Measurements from ENCODE around the gene RPL7A.
A peak's percentile ranks its signal among the peaks of the same experiment; 100 is the strongest.

The RPL7A gene

GRCh38 chr9:133344979-133345378, 3.0 kb upstream of the RPL7A start:
- DNase-seq (ENCODE audit: insufficient read length, low spot score) = no peak
- FAIRE-seq = no peak
- TF ChIP-seq POLR2AphosphoS5 (IDR thresholded peaks at IDR 0.05; ENCODE audit: low read depth, low read length) (no peak), PAX5 (IDR thresholded peaks at IDR 0.05; ENCODE audit: insufficient read depth, low read length, severe bottlenecking) (no peak), TAF1 (IDR thresholded peaks at IDR 0.05; ENCODE audit: low read depth, low read length) (no peak), POU2F2 (IDR thresholded peaks at IDR 0.05; ENCODE audit: low read depth, low read length) (no peak), SPI1 (IDR thresholded peaks at IDR 0.05; ENCODE audit: low read depth, low read length) (no peak), POLR2A (IDR thresholded peaks at IDR 0.05; ENCODE audit: low read depth, low read length) (no peak)

GRCh38 chr9:133345596-133345995, 2.4 kb upstream of the RPL7A start:
- FAIRE-seq = no peak
- TF ChIP-seq POLR2AphosphoS5 (IDR thresholded peaks at IDR 0.05; ENCODE audit: low read depth, low read length) = no peak
- TF ChIP-seq TAF1 (IDR thresholded peaks at IDR 0.05; ENCODE audit: low read depth, low read length) = no peak
- no peak for TF ChIP-seq SPI1 (IDR thresholded peaks at IDR 0.05; ENCODE audit: low read depth, low read length)
- TF ChIP-seq PAX5 (IDR thresholded peaks at IDR 0.05; ENCODE audit: insufficient read depth, low read length, severe bottlenecking) = no peak
- TF ChIP-seq POU2F2 (IDR thresholded peaks at IDR 0.05; ENCODE audit: low read depth, low read length) = no peak
- TF ChIP-seq POLR2A (IDR thresholded peaks at IDR 0.05; ENCODE audit: low read depth, low read length) = no peak
- no peak for DNase-seq (ENCODE audit: insufficient read length, low spot score)

DNA sequence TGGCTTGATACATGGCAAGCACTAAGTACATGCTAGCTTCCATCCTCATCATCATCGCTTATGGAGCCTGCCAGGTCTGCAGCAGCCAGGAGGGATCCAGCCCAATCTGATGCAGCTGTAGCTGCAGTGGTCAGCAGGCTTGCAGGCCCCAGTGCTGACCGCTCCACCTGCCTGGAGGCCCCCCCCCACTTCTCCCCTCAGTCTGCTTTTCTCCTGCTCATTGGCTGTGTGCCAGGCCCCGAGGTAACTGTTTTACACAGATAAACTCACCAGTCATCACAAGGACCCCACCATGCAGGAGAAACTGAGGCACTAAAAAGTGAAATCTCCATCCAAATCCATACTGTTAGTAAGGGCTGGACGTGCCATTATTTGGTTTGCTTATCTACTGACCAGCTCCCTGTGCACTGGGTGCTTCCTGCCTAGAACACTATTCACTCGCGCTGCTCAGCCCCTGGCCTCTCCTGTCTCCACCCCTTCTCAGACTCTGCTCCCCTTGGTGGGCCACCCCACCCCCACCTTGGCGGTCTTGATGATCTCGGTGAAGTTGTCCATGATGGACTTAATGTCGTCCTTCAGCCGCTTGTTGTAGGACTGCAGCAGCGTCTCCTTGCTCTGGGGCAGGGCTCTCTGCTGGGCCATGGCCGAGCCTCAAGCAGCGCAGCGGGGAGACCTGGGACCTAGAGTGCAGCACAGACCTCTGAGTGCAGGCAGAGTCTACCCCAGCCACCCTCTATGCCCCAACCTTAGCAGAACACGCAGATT, 1.8 kb upstream of the RPL7A start:
- no peak for TF ChIP-seq POU2F2 (IDR thresholded peaks at IDR 0.05; ENCODE audit: low read depth, low read length)
- TF ChIP-seq TAF1 (IDR thresholded peaks at IDR 0.05; ENCODE audit: low read depth, low read length) = no peak
- TF ChIP-seq POLR2AphosphoS5 (IDR thresholded peaks at IDR 0.05; ENCODE audit: low read depth, low read length) = no peak
- TF ChIP-seq POLR2A (IDR thresholded peaks at IDR 0.05; ENCODE audit: low read depth, low read length) = no peak
- no peak for TF ChIP-seq PAX5 (IDR thresholded peaks at IDR 0.05; ENCODE audit: insufficient read depth, low read length, severe bottlenecking)
- FAIRE-seq (no peak), DNase-seq (ENCODE audit: insufficient read length, low spot score) (no peak)

GRCh38 chr9:133347515-133347984, 468 bp upstream of the RPL7A start:
- TF ChIP-seq TAF1 (IDR thresholded peaks at IDR 0.05; ENCODE audit: low read depth, low read length) = peak; percentile 42; the same call in 1 of the 2 replicates
- TF ChIP-seq POU2F2 (IDR thresholded peaks at IDR 0.05; ENCODE audit: low read depth, low read length) = no peak
- FAIRE-seq = no peak
- DNase-seq (ENCODE audit: insufficient read length, low spot score) = peak; percentile 71

- no peak for TF ChIP-seq TAF1 (IDR thresholded peaks at IDR 0.05; ENCODE audit: low read depth, low read length)
- TF ChIP-seq POLR2A (IDR thresholded peaks at IDR 0.05; ENCODE audit: low read depth, low read length) = peak; percentile 52; the same call in 1 of the 2 replicates
Measured at GRCh38 chr9:133348718-133349573, 928 bp downstream of the RPL7A start.

GRCh38 chr9:133349965-133350616, 2.1 kb downstream of the RPL7A start:
- TF ChIP-seq PAX5 (IDR thresholded peaks at IDR 0.05; ENCODE audit: insufficient read depth, low read length, severe bottlenecking) (no peak), POLR2AphosphoS5 (IDR thresholded peaks at IDR 0.05; ENCODE audit: low read depth, low read length) (peak; percentile 48; the same call in 1 of the 2 replicates), POLR2A (IDR thresholded peaks at IDR 0.05; ENCODE audit: low read depth, low read length) (peak; percentile 39; the same call in 1 of the 2 replicates), SPI1 (IDR thresholded peaks at IDR 0.05; ENCODE audit: low read depth, low read length) (no peak), TAF1 (IDR thresholded peaks at IDR 0.05; ENCODE audit: low read depth, low read length) (no peak), POU2F2 (IDR thresholded peaks at IDR 0.05; ENCODE audit: low read depth, low read length) (no peak)
- DNase-seq (ENCODE audit: insufficient read length, low spot score) (no peak), FAIRE-seq (no peak)

More at GRCh38 chr9:133348718-133349573, 928 bp downstream of the RPL7A start:
- FAIRE-seq = no peak
- no peak for DNase-seq (ENCODE audit: insufficient read length, low spot score)

- TF ChIP-seq POLR2A (IDR thresholded peaks at IDR 0.05; ENCODE audit: low read depth, low read length) = no peak
- no peak for TF ChIP-seq TAF1 (IDR thresholded peaks at IDR 0.05; ENCODE audit: low read depth, low read length)
- TF ChIP-seq SPI1 (IDR thresholded peaks at IDR 0.05; ENCODE audit: low read depth, low read length) = no peak
- no peak for TF ChIP-seq POU2F2 (IDR thresholded peaks at IDR 0.05; ENCODE audit: low read depth, low read length)
- no peak for TF ChIP-seq PAX5 (IDR thresholded peaks at IDR 0.05; ENCODE audit: insufficient read depth, low read length, severe bottlenecking)
- no peak for TF ChIP-seq POLR2AphosphoS5 (IDR thresholded peaks at IDR 0.05; ENCODE audit: low read depth, low read length)
- no peak for FAIRE-seq
- DNase-seq (ENCODE audit: insufficient read length, low spot score) = no peak
Measured at GRCh38 chr9:133351526-133351907, 3.5 kb downstream of the RPL7A start.

DNA sequence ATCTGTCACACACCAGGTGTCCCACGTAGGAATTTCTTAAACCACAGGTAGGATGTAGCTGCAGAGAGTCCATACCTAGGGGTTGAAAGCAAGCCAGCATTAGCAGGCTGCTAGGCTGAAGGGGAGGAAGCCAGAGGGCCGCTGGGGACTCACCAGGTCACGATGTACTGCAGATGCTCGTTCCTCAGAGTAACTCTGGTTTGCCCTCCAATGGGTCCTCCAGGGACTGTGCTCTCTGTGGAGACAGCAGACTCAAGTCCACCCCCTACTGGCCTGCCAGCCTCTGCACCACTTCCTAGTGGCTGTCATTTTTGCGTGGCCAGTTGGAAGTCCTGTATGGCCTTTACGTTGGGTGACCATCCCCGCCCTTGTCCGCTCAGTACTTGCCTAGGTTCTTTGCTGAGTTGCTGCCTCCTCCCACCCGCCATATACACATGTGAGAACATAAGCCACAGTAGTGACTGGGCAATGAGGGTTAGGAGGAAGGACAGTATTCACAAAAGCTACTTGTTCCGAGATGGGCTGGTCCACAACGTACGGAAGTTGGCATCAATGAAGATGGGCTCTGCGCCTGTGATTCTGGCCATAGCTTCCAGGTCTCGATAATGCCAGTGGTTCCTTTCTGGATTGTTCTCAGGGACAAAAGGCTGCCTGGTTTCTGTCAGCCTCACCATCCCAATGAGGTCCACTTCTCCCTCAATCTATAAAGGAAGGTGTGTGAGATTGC, 4.1 kb downstream of the RPL7A start:
- DNase-seq (ENCODE audit: insufficient read length, low spot score) (no peak), FAIRE-seq (peak; percentile 35)
- TF ChIP-seq POLR2AphosphoS5 (IDR thresholded peaks at IDR 0.05; ENCODE audit: low read depth, low read length) (peak; percentile 88; the same call in 1 of the 2 replicates), PAX5 (IDR thresholded peaks at IDR 0.05; ENCODE audit: insufficient read depth, low read length, severe bottlenecking) (no peak), POLR2A (IDR thresholded peaks at IDR 0.05; ENCODE audit: low read depth, low read length) (peak; percentile 83)

Measured in GM12891 (cell line).